Smooth muscle cell (in vitro differentiated cells): ENCODE results near the gene COBLL1. TPM values are rescaled to one million over a fixed set of nuclear protein-coding genes. Genes with fewer than 3 reads are reported as not detected.

ENCODE experiments used
- DNase-seq: peaks from one replicate; lab custom pipeline; 2025; ENCODE audit not compliant: unreplicated experiment; lab: John Stamatoyannopoulos, UW
- H2AFZ ChIP-seq: fragments of 200-600 bp; sonication (generic); 2 replicates; pipeline ENCODE4 v1.6.0; 2016; ENCODE audit warnings: antibody characterized with exemption, low read depth, mild to moderate bottlenecking
- H3F3A ChIP-seq: fragments of 200-600 bp; sonication (generic); 2 replicates; pipeline ENCODE4 v1.6.0; 2017; ENCODE audit warnings: antibody characterized with exemption, low read depth
- H3K27ac ChIP-seq: fragments of 200-600 bp; sonication (generic); 2 replicates; pipeline ENCODE4 v1.5.1; 2016; ENCODE audit warnings: low read depth, mild to moderate bottlenecking
- H3K27me3 ChIP-seq: fragments of 200-600 bp; sonication (generic); 2 replicates; pipeline ENCODE4 v1.6.1; 2016; ENCODE audit warnings: low read depth, mild to moderate bottlenecking
- H3K36me3 ChIP-seq: fragments of 200-600 bp; sonication (generic); 2 replicates; pipeline ENCODE4 v1.5.1; 2016; ENCODE audit warnings: low read depth
- H3K4me1 ChIP-seq: fragments of 200-600 bp; sonication (generic); 2 replicates; pipeline ENCODE4 v1.5.1; 2016; ENCODE audit warnings: low read depth
- H3K4me2 ChIP-seq: fragments of 200-600 bp; sonication (generic); 2 replicates; pipeline ENCODE4 v1.6.0; 2016; ENCODE audit warnings: mild to moderate bottlenecking
- H3K4me3 ChIP-seq: fragments of 200-600 bp; sonication (generic); 2 replicates; pipeline ENCODE4 v1.5.1; 2016; ENCODE audit warnings: mild to moderate bottlenecking
- H3K79me2 ChIP-seq: fragments of 200-600 bp; sonication (generic); 2 replicates; pipeline ENCODE4 v1.6.0; 2016; ENCODE audit warnings: low read depth, mild to moderate bottlenecking
- H3K9ac ChIP-seq: fragments of 200-600 bp; sonication (generic); 2 replicates; pipeline ENCODE4 v1.6.0; 2016; ENCODE audit warnings: low read depth
- H3K9me3 ChIP-seq: fragments of 200-600 bp; sonication (generic); replicated peaks from 2 replicates; pipeline ENCODE4 v1.5.1; 2016; ENCODE audit warnings: low read depth
- H4K20me1 ChIP-seq: fragments of 200-600 bp; sonication (generic); 2 replicates; pipeline ENCODE4 v1.6.0; 2016; ENCODE audit warnings: low read depth
- CTCF ChIP-seq: fragments of 200-600 bp; sonication (generic); IDR thresholded peaks from 2 replicates; pipeline ENCODE4 v1.5.1; 2017; ENCODE audit warnings: borderline replicate concordance, mild to moderate bottlenecking, antibody characterized with exemption; ENCODE audit not compliant: insufficient read depth, poor library complexity, severe bottlenecking
- WGBS: methylation state at CpG from one replicate; pipeline ENCODE4 v1.1.7; 2016; ENCODE audit warnings: low lambda C conversion rate; 5-methylcytosine and 5-hydroxymethylcytosine counted together
- polyA plus RNA-seq: library from polyadenylated mRNA; unstranded; fragments of >200 nt; fragmentation: Nextera tagmentation; extraction: Ambion mirVana; gene quantifications from 2 replicates; pipeline ENCODE4 v1.2.1, GENCODE V29; 2016
- total RNA-seq: library from RNA; depleted of rRNA; stranded (reverse); fragments of >200 nt; gene quantifications from 2 replicates; pipeline ENCODE4 v1.2.3, GENCODE V29; 2014

COBLL1 gene
- total and polyA plus RNA-seq, 2 experiments from 2014 or later, result 5.2 to 17.4 TPM

GRCh38 chr2:164722616-164723338, 118.8 kb downstream of the COBLL1 start:
- no peak for TF ChIP-seq CTCF
- Histone ChIP-seq H3K27me3 (no peaks in the 10 kb centered on the region), H4K20me1 (no peaks in the 10 kb centered on the region), H3K9me3 (no peaks in the 10 kb centered on the region), H3K4me3 (no peak overlapping the region), H3K27ac (peak overlapping the region; percentile 89), H3K4me2 (peak overlapping the region; percentile 74), H3K9ac (peak overlapping the region; percentile 32), H2AFZ (peak overlapping the region; percentile 84), H3K79me2 (no peaks in the 10 kb centered on the region), H3K4me1 (peaks cover 23% of the 10 kb centered on the region), H3F3A (no peaks in the 10 kb centered on the region), H3K36me3 (no peaks in the 10 kb centered on the region)
- 24% methylated on average over 2 of the region's 2 CpGs for WGBS
- no peak for DNase-seq

DNA sequence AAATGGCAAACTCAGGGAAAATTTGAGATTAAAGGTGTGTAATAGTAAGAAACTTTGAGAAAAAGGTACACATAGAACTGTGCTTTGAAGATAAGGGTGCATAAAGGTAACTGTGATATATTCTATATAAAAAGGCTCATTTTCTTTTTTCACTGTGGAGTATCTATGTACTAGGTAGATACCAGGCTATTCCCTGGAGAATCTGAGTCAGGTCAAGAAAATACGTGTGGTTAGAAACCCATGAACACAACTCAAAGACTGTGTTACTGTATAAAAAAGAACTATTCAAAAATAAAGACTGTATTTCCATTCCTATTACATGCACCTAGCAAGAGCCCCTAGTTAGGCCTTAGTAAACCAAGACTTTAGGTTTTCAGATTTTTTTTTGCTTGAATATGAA, 120.2 kb downstream of the COBLL1 start:
- Histone ChIP-seq H3K27ac (peak overlapping the region; percentile 89), H3K4me3 (no peak overlapping the region), H3K79me2 (no peaks in the 10 kb centered on the region), H3K9me3 (no peaks in the 10 kb centered on the region), H4K20me1 (no peaks in the 10 kb centered on the region), H3K4me2 (peak overlapping the region; percentile 73), H3K36me3 (no peaks in the 10 kb centered on the region), H3F3A (no peaks in the 10 kb centered on the region), H3K9ac (no peak overlapping the region), H3K4me1 (peaks cover 23% of the 10 kb centered on the region), H3K27me3 (no peaks in the 10 kb centered on the region), H2AFZ (no peak overlapping the region)
- no peak for TF ChIP-seq CTCF
- WGBS, result 71% methylated on average over 1 of the region's 1 CpG
- no peak for DNase-seq

- H3K27ac ChIP-seq, result peak overlapping the region; percentile 89
- H2AFZ ChIP-seq, result peak overlapping the region; percentile 40
- H3K4me2 ChIP-seq, result peak overlapping the region; percentile 73
- DNase-seq, result no peak
- no peak overlapping the region for H3K4me3 ChIP-seq
- no peak for TF ChIP-seq CTCF
- H3K9ac ChIP-seq, result peak overlapping the region; percentile 37
- no peaks in the 10 kb centered on the region for H4K20me1 ChIP-seq
- H3K36me3 ChIP-seq, result no peaks in the 10 kb centered on the region
- no peaks in the 10 kb centered on the region for H3K9me3 ChIP-seq
- no peaks in the 10 kb centered on the region for H3K27me3 ChIP-seq
- WGBS, result 3% methylated on average over 3 of the region's 3 CpGs
- no peaks in the 10 kb centered on the region for H3K79me2 ChIP-seq
- peaks cover 23% of the 10 kb centered on the region for H3K4me1 ChIP-seq
- H3F3A ChIP-seq, result no peaks in the 10 kb centered on the region
Measured at GRCh38 chr2:164719996-164720941, 121.4 kb downstream of the COBLL1 start.
